ENCODE results near the gene SLC15A4. TPM values are rescaled to one million over a fixed set of nuclear protein-coding genes. Genes with fewer than 3 reads are reported as not detected.
"Not testable (repeated sequence)": the region's sequence is repeated elsewhere in the genome, so short reads cannot be mapped to it uniquely, and the experiment has no call there.

SLC15A4 gene
- total and polyA plus RNA-seq, 10 donors = 19.0 to 92.4 (median 43.5) TPM

DNA sequence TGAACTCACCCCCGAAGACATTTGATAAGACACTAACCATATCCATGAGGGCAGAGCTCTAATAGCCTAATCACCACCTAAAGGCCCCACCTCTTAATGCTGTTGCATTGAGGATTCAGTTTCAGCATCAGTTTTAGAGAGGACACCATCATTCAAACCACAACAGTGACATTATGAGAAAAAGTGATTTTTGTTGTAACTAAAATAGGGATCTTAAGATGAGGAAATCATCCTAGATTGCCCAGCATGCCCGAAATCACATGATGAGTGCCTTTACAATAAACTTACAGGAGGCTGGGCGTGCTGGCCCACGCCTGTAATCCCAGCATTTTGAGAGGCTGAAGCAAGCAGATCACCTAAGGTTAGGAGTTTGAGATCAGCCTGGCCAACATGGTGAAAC lies 19.8 kb upstream of the SLC15A4 start:
- no peak for TF ChIP-seq POLR2A (IDR thresholded peaks at IDR 0.05)
- TF ChIP-seq, protein P1, sequence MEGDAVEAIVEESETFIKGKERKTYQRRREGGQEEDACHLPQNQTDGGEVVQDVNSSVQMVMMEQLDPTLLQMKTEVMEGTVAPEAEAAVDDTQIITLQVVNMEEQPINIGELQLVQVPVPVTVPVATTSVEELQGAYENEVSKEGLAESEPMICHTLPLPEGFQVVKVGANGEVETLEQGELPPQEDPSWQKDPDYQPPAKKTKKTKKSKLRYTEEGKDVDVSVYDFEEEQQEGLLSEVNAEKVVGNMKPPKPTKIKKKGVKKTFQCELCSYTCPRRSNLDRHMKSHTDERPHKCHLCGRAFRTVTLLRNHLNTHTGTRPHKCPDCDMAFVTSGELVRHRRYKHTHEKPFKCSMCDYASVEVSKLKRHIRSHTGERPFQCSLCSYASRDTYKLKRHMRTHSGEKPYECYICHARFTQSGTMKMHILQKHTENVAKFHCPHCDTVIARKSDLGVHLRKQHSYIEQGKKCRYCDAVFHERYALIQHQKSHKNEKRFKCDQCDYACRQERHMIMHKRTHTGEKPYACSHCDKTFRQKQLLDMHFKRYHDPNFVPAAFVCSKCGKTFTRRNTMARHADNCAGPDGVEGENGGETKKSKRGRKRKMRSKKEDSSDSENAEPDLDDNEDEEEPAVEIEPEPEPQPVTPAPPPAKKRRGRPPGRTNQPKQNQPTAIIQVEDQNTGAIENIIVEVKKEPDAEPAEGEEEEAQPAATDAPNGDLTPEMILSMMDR (IDR thresholded peaks at IDR 0.05 in 8 of 11, conservative IDR thresholded peaks at IDR 0.05 in 3 of 11) = no peak
- no peak for TF ChIP-seq POLR2AphosphoS5 (IDR thresholded peaks at IDR 0.05)
- no peaks in the 10 kb centered on the region for H3K36me3 ChIP-seq
- intact Hi-C loops (cut with DNase I; ENCODE audit: low total_unique reads) = no loop called here
- DNase-seq = no peak
- no peak overlapping the region for H3K4me3 ChIP-seq
- no peaks in the 10 kb centered on the region for H3K9me3 ChIP-seq
- peak overlapping the region in 5 of 8 donors; percentile 33 to 82 (median 74) for H3K27ac ChIP-seq
- WGBS, 5 donors = 57 to 81% (median 71%) methylated on average over 4 of the region's 4 CpGs
- H3K4me1 ChIP-seq = peaks cover 15 to 48% (median 22%) of the 10 kb centered on the region in 6 donors
- peaks cover 0 to 19% (median 0%) of the 10 kb centered on the region in 7 donors for H3K27me3 ChIP-seq (replicated peaks in 1 of 7)

DNA sequence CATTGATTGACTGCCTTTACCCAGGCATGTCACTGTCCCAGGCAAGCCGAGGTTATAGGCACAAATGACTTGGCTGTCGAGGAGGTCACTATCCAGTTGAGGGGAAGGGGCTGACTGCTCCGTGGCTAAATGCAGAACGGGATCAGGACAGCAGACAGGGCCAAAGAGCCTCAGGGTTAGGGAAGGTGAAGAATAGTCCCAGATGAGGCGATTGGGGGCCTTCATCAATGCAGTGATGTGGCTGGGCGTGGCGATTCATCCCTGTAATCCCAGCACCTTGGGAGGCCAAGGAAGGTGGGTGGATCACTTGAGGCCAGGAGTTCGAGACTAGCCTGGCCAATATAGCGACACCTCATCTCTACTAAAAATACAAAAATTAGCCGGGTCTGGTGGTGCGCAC lies 18.8 kb upstream of the SLC15A4 start:
- WGBS, 5 donors = 88 to 93% (median 89%) methylated on average over 11 of the region's 11 CpGs
- peak overlapping the region in 2 of 8 donors; percentile 79 to 82 for H3K27ac ChIP-seq
- intact Hi-C loops (cut with DNase I; ENCODE audit: low total_unique reads) = no loop called here
- no peak overlapping the region for H3K4me3 ChIP-seq
- TF ChIP-seq, protein P1 (IDR thresholded peaks at IDR 0.05 in 8 of 11, conservative IDR thresholded peaks at IDR 0.05 in 3 of 11) = no peak
- TF ChIP-seq POLR2A (IDR thresholded peaks at IDR 0.05) (no peak), POLR2AphosphoS5 (IDR thresholded peaks at IDR 0.05) (no peak)
- DNase-seq = peak; percentile 53
- H3K4me1 ChIP-seq = peaks cover 15 to 48% (median 22%) of the 10 kb centered on the region in 6 donors
- no peaks in the 10 kb centered on the region for H3K9me3 ChIP-seq
- no peaks in the 10 kb centered on the region for H3K36me3 ChIP-seq
- peaks cover 0 to 19% (median 0%) of the 10 kb centered on the region in 7 donors for H3K27me3 ChIP-seq (replicated peaks in 1 of 7)

DNA sequence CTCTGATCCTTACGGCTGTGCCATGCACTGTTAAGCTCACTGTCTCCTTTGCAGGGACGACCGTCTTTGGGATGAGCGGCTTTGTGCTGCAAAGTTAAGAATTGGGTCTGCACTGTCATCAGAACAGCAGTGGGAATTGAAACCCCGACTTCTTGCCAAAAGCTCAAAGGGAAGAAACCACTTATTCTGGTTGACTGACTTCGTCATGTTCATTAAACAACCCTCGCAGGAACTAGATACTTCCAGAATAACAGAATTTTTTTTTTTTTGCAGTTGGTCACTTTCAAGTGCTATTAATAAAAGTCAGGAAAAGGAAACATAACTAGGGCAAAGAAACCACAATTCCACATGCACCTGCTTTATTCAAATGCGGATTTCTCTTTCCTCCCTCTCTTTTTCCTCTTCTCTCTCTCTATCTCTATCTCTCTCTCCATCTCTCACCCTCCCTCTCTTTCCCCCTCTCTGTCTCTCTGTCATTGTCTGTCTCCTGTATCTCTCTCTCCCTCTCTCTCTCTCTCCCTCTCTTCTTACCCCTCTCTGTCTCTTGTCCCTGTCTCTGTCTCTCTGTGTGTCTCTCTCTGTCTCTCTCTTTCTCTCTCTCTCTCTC lies 17.2 kb upstream of the SLC15A4 start:
- Histone ChIP-seq H3K4me3 (no peak overlapping the region), H3K4me1 (peaks cover 15 to 48% (median 22%) of the 10 kb centered on the region in 6 donors), H3K36me3 (no peaks in the 10 kb centered on the region), H3K27me3 (replicated peaks in 1 of 7) (peaks cover 0 to 19% (median 0%) of the 10 kb centered on the region in 7 donors), H3K9me3 (no peaks in the 10 kb centered on the region), H3K27ac (no peak overlapping the region)
- DNase-seq = peak; percentile 28
- intact Hi-C loops (cut with DNase I; ENCODE audit: low total_unique reads) = no loop called here
- WGBS, 5 donors = 1 to 15% (median 5%) methylated on average over 8 of the region's 8 CpGs
- TF ChIP-seq POLR2AphosphoS5 (IDR thresholded peaks at IDR 0.05) (no peak), POLR2A (IDR thresholded peaks at IDR 0.05) (no peak)
- TF ChIP-seq, protein P1 (IDR thresholded peaks at IDR 0.05 in 8 of 11, conservative IDR thresholded peaks at IDR 0.05 in 3 of 11) = no peak

DNA sequence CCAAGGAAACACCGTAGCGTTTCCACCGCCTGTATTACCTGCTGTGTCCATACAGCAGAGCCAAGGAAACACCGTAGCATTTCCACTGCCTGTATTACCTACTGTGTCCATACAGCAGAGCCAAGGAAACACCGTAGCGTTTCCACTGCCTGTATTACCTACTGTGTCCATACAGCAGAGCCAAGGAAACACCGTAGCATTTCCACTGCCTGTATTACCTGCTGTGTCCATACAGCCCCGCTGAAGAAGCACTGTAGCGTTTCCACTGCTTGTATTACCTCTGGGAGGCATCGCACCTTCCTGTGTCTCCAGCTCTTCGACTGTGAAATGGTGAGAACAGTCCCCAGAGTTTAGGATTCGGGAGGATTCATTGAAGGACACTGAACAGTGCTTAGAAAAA lies 16.1 kb upstream of the SLC15A4 start:
- not testable (repeated sequence) for H3K27ac ChIP-seq, H3K36me3 ChIP-seq, H3K9me3 ChIP-seq, H3K4me3 ChIP-seq
- 74 to 87% (median 78%) methylated on average over 12 of the region's 12 CpGs for WGBS, 5 donors
- peaks cover 0 to 19% (median 0%) of the 10 kb centered on the region in 7 donors for H3K27me3 ChIP-seq (replicated peaks in 1 of 7)
- H3K4me1 ChIP-seq = peaks cover 15 to 48% (median 22%) of the 10 kb centered on the region in 6 donors
- peak; percentile 12 for DNase-seq
- intact Hi-C loops (cut with DNase I; ENCODE audit: low total_unique reads) = loop anchor here (10.0 kb wide), 1 partner anchor 55 kb away; no protein-coding TSS in a partner anchor

All from spleen (tissue), 11 donors.